ENCODE measurements around the gene ACIN1. TPM values are rescaled to one million over a fixed set of nuclear protein-coding genes. Genes with fewer than 3 reads are reported as not detected.

ACIN1 gene
- total RNA-seq, 2 donors from 2014 or later = 314 to 367 TPM

- Histone ChIP-seq H3K4me3 (ENCODE audit: low read length) (no peak overlapping the region), H3K36me3 (ENCODE audit: control insufficient read depth, insufficient read depth, low read length) (no peaks in the 10 kb centered on the region), H3K4me1 (ENCODE audit: control insufficient read depth, insufficient read depth, low read length) (no peaks in the 10 kb centered on the region), H3K27me3 (ENCODE audit: control insufficient read depth, insufficient read depth, low read length, poor library complexity, severe bottlenecking) (no peaks in the 10 kb centered on the region), H3K9ac (ENCODE audit: extremely low read depth, low read length, poor library complexity, severe bottlenecking) (no peak overlapping the region), H3K9me3 (ENCODE audit: control insufficient read depth, low read length) (no peaks in the 10 kb centered on the region), H3K27ac (ENCODE audit: low read depth, low read length) (no peak overlapping the region)
- no peak for TF ChIP-seq CTCF (conservative IDR thresholded peaks at IDR 0.05)
- H3K36me3 Mint-ChIP-seq (ENCODE audit: low read depth) = peaks cover 7% of the 10 kb centered on the region
- no peak overlapping the region for H3K4me3 Mint-ChIP-seq
- DNase-seq = no peak
- no peak overlapping the region for H3K27ac Mint-ChIP-seq
- H3K4me1 Mint-ChIP-seq = peaks cover 16% of the 10 kb centered on the region
- no peaks in the 10 kb centered on the region for H3K9me3 Mint-ChIP-seq
- H3K27me3 Mint-ChIP-seq (ENCODE audit: insufficient read depth) = no peaks in the 10 kb centered on the region
- WGBS, 2 experiments (ENCODE audit: insufficient coverage in 1 of 2, insufficient read length in 1 of 2) = 90 to 100% methylated on average over 1 to 3 of the region's 3 CpGs
These were observed 32.9 kb upstream of the ACIN1 start for GRCh38 chr14:23127861-23128260.

DNA sequence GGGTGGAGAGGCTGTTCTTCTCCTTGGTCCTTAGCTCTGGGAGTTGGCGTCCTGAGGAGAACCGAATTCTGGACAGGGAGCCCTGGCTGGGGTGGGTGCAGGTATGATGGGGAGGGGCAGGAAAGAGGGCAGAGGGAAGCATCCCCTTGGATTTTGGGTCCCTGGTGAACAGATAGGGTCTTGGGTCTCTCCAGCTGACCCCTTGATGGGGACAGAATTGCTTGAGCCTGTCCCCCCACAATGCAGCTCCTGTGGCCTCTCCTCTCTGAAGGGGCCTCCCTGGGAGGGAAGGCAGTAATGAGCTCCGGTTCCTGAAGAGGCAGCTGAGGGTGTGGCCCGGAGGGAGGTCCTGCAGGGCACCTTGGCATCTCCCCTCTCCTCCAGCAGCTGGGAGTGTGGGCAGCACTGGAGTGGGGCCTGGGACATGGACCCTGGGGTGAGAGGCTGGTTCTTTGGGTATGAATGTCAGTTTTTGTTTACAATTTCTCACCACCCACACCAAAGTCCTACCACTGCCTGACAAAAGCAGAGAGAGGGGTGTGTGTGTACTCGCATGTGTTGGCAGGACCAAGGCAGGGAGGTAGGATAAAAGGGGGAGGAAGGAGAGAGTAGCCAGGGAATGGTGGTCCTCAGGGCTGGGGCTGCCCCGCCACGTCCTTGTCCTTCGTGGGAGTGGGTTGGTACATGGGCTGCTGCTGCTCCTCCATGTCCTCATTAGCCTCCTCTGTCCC lies 31.8 kb upstream of the ACIN1 start:
- Mint-ChIP-seq H3K9me3 (no peaks in the 10 kb centered on the region), H3K36me3 (ENCODE audit: low read depth) (peaks cover 7% of the 10 kb centered on the region), H3K4me1 (peaks cover 23% of the 10 kb centered on the region), H3K4me3 (no peak overlapping the region), H3K27me3 (ENCODE audit: insufficient read depth) (no peaks in the 10 kb centered on the region), H3K27ac (no peak overlapping the region)
- 87 to 100% methylated on average over 1 to 8 of the region's 8 CpGs for WGBS, 2 experiments (ENCODE audit: insufficient coverage in 1 of 2, insufficient read length in 1 of 2)
- DNase-seq = no peak
- Histone ChIP-seq H3K4me3 (ENCODE audit: low read length) (no peak overlapping the region), H3K9me3 (ENCODE audit: control insufficient read depth, low read length) (no peaks in the 10 kb centered on the region), H3K27ac (ENCODE audit: low read depth, low read length) (no peak overlapping the region), H3K27me3 (ENCODE audit: control insufficient read depth, insufficient read depth, low read length, poor library complexity, severe bottlenecking) (no peaks in the 10 kb centered on the region), H3K9ac (ENCODE audit: extremely low read depth, low read length, poor library complexity, severe bottlenecking) (no peak overlapping the region), H3K4me1 (ENCODE audit: control insufficient read depth, insufficient read depth, low read length) (no peaks in the 10 kb centered on the region), H3K36me3 (ENCODE audit: control insufficient read depth, insufficient read depth, low read length) (no peaks in the 10 kb centered on the region)
- TF ChIP-seq CTCF (conservative IDR thresholded peaks at IDR 0.05) = no peak

GRCh38 chr14:23125933-23126524 lies 31.1 kb upstream of the ACIN1 start:
- no peak overlapping the region for H3K4me3 ChIP-seq (ENCODE audit: low read length)
- H3K4me1 Mint-ChIP-seq = peaks cover 30% of the 10 kb centered on the region
- H3K27ac ChIP-seq (ENCODE audit: low read depth, low read length) = no peak overlapping the region
- H3K9me3 Mint-ChIP-seq = no peaks in the 10 kb centered on the region
- H3K27me3 Mint-ChIP-seq (ENCODE audit: insufficient read depth) = no peaks in the 10 kb centered on the region
- no peaks in the 10 kb centered on the region for H3K36me3 ChIP-seq (ENCODE audit: control insufficient read depth, insufficient read depth, low read length)
- peaks cover 7% of the 10 kb centered on the region for H3K36me3 Mint-ChIP-seq (ENCODE audit: low read depth)
- no peak overlapping the region for H3K27ac Mint-ChIP-seq
- H3K9me3 ChIP-seq (ENCODE audit: control insufficient read depth, low read length) = no peaks in the 10 kb centered on the region
- DNase-seq = no peak
- no peaks in the 10 kb centered on the region for H3K27me3 ChIP-seq (ENCODE audit: control insufficient read depth, insufficient read depth, low read length, poor library complexity, severe bottlenecking)
- peaks cover 5% of the 10 kb centered on the region for H3K4me1 ChIP-seq (ENCODE audit: control insufficient read depth, insufficient read depth, low read length)
- no peak overlapping the region for H3K4me3 Mint-ChIP-seq
- no peak overlapping the region for H3K9ac ChIP-seq (ENCODE audit: extremely low read depth, low read length, poor library complexity, severe bottlenecking)
- WGBS, 2 experiments (ENCODE audit: insufficient coverage in 1 of 2, insufficient read length in 1 of 2) = 87 to 97% methylated on average over 3 to 9 of the region's 9 CpGs
- peak; percentile 40 for TF ChIP-seq CTCF (conservative IDR thresholded peaks at IDR 0.05)

All from endodermal cell (in vitro differentiated cells).